SH-SY5Y (cell line): ENCODE data around the gene LAMC1.

Experiments used
- GATA2 ChIP-seq: IDR thresholded peaks from 2 replicates; pipeline ENCODE4 v1.6.1; 2011; ENCODE audit warnings: mild to moderate bottlenecking, low read depth, low read length
- GATA3 ChIP-seq: IDR thresholded peaks from 2 replicates; pipeline ENCODE4 v1.6.1; 2011; ENCODE audit warnings: low read depth, mild to moderate bottlenecking, low read length, moderate library complexity

The LAMC1 gene

GRCh38 chr1:183094351-183094750 is 71.1 kb downstream of the LAMC1 start:
- TF ChIP-seq GATA3 (no peak), GATA2 (no peak)

DNA sequence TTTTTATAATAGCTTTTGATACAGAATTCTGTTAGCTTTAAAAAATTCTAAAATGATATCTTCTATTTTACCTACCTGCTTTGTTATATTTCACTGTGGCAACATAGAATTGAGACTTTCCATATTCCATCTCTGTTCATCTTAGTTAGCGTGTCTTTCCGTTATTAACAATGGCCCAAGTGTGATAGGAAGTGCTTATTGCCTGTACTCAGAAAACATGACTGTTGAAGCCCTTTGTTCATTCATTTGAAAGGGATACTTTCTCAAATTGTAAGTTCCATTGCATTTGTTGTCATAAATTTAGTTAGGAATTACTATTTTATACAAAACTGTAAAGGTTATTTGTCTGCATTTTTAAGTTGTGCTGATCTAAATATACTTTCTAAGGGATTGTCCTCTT is 73.1 kb downstream of the LAMC1 start:
- TF ChIP-seq GATA3 (no peak), GATA2 (no peak)

DNA sequence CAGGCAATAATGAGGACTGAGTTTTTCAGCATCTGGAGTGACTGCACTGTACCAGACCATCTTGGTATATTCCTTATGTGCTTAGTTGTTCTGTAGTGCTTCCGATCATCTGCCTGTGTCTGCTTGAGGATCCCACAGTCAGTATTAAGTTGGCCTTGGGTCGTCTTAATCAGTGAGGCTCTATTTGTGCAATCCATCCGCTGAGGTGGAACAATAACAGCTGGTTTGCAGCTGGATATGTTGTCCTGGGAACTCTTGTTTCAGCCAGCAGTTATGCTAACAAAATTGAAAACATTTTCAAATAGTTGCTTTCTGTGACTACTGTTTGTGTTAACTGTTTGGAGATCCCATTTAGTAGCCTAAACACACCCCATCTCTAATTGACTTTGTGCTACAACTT is 73.7 kb downstream of the LAMC1 start:
- TF ChIP-seq GATA3: no peak
- no peak for TF ChIP-seq GATA2

DNA sequence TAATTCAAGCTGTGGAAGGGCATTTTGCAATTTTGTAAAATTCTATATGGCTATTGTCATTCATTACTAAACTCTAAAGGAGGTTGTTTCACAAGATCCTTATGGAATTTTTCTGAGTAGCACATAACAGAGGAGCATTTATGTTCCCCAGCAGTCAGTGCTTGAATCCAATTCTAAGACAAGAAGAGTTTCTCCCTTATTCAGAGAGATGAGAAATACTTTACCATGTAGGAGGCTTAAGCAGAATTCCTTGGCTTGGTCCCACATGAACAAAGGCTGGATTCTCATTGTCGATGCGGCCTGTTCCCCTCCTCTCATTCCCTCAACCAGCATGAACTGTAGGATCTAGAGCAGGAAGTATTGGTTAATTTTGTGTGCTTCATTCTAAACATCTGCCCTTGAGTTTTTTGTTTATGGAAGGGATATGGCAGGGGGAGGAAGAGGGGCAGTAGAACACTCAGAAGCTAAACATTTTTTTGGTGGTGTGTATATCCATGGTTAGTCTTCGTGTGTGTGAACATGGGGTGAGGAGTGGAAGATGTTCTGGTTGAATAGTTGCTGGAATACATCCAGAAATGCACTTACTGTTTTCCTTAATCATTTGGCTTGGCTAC is 74.3 kb downstream of the LAMC1 start:
- TF ChIP-seq GATA3 (no peak), GATA2 (no peak)

DNA sequence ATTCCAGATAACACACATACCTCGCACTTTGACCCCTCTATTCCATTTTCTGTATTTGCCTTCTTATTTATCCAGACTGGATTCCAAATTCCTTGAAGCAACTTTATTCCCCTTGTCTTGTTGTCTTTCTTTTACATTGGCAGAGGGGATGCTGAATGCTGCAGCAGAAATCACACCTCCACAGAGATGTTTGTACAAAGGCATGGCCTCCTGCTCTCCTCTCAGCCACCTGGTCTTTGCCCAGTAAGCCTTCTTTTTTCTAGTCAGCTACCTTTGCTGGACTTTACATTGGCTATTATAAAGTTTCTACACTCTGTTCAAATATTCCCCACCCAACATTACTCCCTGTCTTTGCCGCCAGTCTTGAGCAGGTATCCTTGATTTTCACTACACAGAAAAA is 75.1 kb downstream of the LAMC1 start:
- TF ChIP-seq GATA3 (no peak), GATA2 (no peak)

DNA sequence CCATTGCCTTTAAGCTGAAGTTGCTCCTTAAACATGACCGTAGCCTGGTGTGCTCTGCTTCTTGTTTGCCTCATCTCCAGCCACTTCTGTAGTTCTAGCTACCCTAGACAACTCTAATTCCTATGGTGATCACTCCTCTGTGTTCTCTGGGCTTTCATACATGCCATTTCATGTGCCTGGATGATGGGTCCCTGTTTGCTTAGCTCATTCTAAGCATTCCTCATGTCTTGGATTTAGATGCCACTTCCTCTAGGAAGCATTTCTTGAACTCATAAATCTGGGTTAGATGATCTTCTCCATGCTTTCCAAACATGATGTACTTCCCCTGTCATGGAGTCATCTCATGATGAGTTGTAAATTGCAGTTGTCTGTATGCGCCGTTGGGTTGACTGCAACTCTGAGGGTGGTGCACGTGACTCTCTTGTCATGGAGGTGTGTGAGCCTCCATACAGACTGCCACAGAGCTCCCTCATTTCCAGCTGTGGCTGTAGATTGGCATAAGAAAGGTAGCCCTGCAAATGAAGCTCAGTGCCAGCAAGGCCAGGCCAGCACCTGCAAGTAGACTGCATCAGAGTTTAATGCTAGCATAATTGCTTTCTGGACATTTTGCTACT is 77.2 kb downstream of the LAMC1 start:
- TF ChIP-seq GATA2 (no peak), GATA3 (no peak)

- TF ChIP-seq GATA2 (no peak), GATA3 (no peak)
These were observed 77.9 kb downstream of the LAMC1 start for GRCh38 chr1:183101081-183101480.

DNA sequence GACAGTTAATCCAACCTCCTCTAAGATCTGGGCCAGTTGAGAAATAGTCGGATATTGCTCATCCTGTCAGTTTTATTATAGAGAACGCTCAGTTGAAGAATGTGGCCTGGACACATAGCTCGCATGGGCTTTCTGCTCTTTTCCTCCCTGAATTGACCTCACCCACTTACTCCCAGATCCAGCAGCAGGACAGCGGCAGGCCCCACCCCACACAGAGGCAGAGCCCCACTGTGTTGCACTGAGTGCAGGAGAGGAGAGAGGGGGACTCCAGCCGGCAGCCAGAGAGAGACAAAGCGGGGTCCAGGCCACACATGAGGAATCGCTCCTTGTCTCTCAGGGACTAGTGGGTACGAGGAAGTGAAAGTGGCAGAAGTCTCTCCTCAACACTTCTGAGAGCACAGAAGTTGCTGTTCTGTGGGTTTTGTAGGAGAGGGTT is 78.6 kb downstream of the LAMC1 start:
- TF ChIP-seq GATA3 (no peak), GATA2 (no peak)

- TF ChIP-seq GATA2: no peak
- TF ChIP-seq GATA3: no peak
These were observed 79.9 kb downstream of the LAMC1 start for GRCh38 chr1:183103147-183103546.

DNA sequence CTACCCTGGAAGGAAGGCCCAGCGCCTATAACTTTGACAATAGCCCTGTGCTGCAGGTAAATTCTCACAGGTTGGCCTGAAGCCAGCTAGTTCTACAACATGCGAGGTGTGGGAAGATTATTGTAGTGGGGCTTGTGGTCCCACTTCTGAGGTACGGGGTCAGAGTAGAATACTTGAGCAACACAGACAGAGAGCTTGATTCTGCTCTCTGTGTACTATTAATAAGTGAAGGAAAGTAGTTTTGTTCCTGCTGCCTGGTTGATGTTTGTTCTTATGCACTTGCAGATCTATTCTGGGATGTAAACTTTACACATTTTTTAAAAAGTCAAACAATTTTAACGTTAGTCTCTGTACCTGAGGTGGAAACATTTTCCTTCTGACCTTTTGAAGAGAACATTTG is 80.4 kb downstream of the LAMC1 start:
- TF ChIP-seq GATA2: no peak

DNA sequence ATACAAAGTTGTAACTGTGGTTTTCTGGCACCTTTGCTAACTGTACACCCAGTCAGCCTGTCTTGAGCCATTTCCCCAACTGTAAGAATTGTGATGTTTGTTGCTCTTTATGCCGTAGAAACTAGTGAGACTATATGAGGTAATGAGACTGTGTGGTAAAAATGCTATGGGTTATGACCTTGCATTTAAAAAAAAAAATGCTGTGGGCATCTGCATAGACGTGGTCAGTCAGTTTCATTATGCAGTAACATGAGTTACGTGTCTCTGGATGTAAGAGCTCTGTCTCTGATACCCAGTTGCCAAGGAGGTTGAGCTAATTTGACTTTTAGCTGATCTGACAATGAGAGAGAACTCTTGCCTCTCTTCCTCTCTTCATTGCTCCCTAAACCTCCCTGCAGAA is 82.2 kb downstream of the LAMC1 start:
- no peak for TF ChIP-seq GATA3
- no peak for TF ChIP-seq GATA2

DNA sequence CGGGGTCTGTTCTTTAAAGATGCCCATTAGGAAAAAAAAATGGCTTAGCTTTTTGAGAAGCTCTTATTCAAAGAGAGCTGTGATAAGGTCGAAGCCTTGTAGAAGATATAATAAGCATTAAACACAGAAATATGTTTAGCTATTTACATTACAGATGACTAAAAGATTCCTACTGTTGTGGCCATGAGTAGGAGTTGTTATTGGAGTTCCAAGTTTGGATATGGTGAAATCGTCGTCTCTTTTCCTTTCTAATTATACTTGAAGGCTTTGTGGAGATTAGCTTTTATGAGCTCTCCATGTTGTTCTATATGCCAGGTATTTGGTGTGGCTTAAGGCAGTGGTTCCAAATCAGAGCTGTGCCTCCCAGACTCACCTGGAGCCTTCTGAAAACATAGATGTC is 82.9 kb downstream of the LAMC1 start:
- TF ChIP-seq GATA3: no peak
- no peak for TF ChIP-seq GATA2

GRCh38 chr1:183106746-183107145 is 83.5 kb downstream of the LAMC1 start:
- TF ChIP-seq GATA2 (no peak), GATA3 (no peak)

- TF ChIP-seq GATA3 (no peak), GATA2 (no peak)
These were observed 87.2 kb downstream of the LAMC1 start for GRCh38 chr1:183110326-183110880.

GRCh38 chr1:183114441-183114840 is 91.2 kb downstream of the LAMC1 start:
- TF ChIP-seq GATA2: no peak
- TF ChIP-seq GATA3: no peak

DNA sequence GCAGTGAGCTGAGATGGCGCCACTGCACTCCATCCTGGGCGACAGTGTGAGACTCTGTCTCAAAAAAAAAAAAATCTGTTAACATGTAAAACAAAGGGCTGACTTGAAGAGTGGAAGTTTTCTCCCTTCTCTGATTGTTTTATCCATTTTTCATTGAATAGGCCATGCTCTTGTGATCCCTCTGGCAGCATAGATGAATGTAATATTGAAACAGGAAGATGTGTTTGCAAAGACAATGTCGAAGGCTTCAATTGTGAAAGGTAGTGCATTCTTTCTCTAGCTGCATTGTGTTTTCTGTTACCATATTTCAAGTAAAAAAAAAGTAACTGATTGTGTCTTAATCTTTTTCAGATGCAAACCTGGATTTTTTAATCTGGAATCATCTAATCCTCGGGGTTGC is 93.2 kb downstream of the LAMC1 start:
- TF ChIP-seq GATA2 (no peak), GATA3 (no peak)

DNA sequence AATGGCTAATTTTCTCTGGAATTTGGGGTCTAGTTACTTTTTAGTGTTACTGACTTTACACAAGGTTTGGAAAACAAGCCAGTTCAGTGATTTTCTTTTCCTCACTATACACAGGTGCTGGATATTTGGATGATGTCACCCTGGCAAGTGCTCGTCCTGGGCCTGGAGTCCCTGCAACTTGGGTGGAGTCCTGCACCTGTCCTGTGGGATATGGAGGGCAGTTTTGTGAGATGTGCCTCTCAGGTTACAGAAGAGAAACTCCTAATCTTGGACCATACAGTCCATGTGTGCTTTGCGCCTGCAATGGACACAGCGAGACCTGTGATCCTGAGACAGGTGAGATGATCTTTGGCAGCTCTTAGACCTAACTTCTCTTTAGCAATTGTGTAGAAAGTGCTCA is 98.4 kb downstream of the LAMC1 start:
- TF ChIP-seq GATA2 (no peak), GATA3 (no peak)
